ENCODE results near the gene SLC44A3. TPM values are rescaled to one million over a fixed set of nuclear protein-coding genes. Genes with fewer than 3 reads are reported as not detected.

SLC44A3 gene
- total RNA-seq, 6 experiments from 2014 or later, result 1.9 to 8.7 (median 7.4) TPM

DNA sequence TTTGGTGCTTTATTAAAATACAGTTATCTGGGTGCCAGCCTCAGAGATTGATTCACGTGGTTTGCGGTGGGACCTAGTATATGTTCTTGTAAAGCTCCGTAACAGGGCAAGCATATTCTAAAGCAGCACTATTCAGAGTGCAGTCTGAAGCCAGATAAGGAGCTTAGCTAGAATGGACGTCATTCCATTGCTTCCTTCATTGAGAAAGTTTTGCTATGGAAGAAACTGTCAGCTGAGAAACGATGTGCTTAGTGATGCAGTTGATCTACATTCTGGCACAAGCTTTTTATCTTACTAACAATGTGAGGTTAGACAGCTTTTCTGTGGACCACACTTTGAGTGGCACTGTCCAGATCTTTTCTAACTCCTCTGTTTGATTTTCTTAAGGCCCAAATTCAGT, 26.2 kb downstream of the SLC44A3 start:
- Histone ChIP-seq H3K27ac (no peak overlapping the region), H3K4me3 (no peak overlapping the region), H3K9me3 (no peaks in the 10 kb centered on the region), H3K27me3 (no peaks in the 10 kb centered on the region), H3K4me1 (no peaks in the 10 kb centered on the region), H3K36me3 (no peaks in the 10 kb centered on the region)
- intact Hi-C loops (cut with DNase I), result no loop called here
- WGBS (ENCODE audit: insufficient coverage, low coverage, low lambda C conversion rate, missing lambda C conversion rate), result 85% methylated on average over 5 of the region's 5 CpGs
- TF ChIP-seq, protein P1, sequence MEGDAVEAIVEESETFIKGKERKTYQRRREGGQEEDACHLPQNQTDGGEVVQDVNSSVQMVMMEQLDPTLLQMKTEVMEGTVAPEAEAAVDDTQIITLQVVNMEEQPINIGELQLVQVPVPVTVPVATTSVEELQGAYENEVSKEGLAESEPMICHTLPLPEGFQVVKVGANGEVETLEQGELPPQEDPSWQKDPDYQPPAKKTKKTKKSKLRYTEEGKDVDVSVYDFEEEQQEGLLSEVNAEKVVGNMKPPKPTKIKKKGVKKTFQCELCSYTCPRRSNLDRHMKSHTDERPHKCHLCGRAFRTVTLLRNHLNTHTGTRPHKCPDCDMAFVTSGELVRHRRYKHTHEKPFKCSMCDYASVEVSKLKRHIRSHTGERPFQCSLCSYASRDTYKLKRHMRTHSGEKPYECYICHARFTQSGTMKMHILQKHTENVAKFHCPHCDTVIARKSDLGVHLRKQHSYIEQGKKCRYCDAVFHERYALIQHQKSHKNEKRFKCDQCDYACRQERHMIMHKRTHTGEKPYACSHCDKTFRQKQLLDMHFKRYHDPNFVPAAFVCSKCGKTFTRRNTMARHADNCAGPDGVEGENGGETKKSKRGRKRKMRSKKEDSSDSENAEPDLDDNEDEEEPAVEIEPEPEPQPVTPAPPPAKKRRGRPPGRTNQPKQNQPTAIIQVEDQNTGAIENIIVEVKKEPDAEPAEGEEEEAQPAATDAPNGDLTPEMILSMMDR (IDR thresholded peaks at IDR 0.05), result no peak
- TF ChIP-seq POLR2A (IDR thresholded peaks at IDR 0.05), result no peak
- ATAC-seq (no peak), DNase-seq (no peak)

DNA sequence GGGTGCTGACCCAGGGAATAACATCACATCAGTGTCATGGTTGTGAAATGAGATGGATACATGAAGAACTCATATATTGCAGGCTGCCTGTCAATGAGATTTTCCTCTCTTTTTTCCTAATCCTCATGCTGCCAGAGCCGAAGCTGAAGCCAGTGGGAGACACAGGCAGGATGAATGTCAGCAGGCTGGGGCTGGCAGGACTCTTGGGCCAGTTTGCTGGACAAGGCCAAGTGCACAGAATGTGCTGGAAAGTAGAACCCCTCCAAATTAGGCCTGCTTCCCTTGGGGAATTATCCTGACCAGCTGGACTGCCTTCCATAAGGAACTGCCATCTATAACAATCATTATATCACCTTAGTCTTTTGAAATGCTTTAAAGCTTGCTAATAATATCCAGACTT, 31.4 kb downstream of the SLC44A3 start:
- Histone ChIP-seq H3K9me3 (no peaks in the 10 kb centered on the region), H3K27ac (no peak overlapping the region), H3K4me1 (no peaks in the 10 kb centered on the region), H3K27me3 (no peaks in the 10 kb centered on the region), H3K36me3 (no peaks in the 10 kb centered on the region), H3K4me3 (no peak overlapping the region)
- TF ChIP-seq POLR2A (IDR thresholded peaks at IDR 0.05), result no peak
- TF ChIP-seq, protein P1 (IDR thresholded peaks at IDR 0.05), result no peak
- ATAC-seq, result no peak
- intact Hi-C loops (cut with DNase I), result no loop called here
- 88% methylated on average over 1 of the region's 1 CpG for WGBS (ENCODE audit: insufficient coverage, low coverage, low lambda C conversion rate, missing lambda C conversion rate)
- no peak for DNase-seq

DNA sequence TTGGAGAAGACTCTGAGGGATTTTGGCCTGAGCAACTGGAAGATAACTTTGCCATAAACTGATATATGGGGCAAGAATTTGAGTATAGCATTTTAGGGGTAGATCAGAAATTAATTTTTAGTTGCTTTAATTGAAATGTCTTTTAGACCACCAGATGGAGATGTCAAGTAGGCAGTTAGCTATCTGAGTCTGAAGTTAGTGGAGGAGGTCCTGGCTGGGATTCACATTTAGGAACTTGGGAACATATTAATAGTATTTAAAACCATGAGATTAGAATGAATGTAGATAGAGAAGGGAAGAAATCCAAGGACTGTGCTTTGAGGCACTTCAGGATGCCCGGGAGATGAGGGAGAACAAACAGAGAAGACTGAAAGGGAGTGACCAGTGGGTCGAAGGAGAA, 32.6 kb downstream of the SLC44A3 start:
- ATAC-seq (no peak), DNase-seq (no peak)
- WGBS (ENCODE audit: insufficient coverage, low coverage, low lambda C conversion rate, missing lambda C conversion rate), result 52% methylated on average over 2 of the region's 2 CpGs
- intact Hi-C loops (cut with DNase I), result loop anchor here in 1 of 2 donors (2.0 kb wide), 1 partner anchor 190 kb away; no protein-coding TSS in a partner anchor
- H3K36me3 ChIP-seq, result no peaks in the 10 kb centered on the region
- H3K9me3 ChIP-seq, result no peaks in the 10 kb centered on the region
- no peak overlapping the region for H3K27ac ChIP-seq
- no peaks in the 10 kb centered on the region for H3K4me1 ChIP-seq
- H3K27me3 ChIP-seq, result no peaks in the 10 kb centered on the region
- TF ChIP-seq POLR2A (IDR thresholded peaks at IDR 0.05), result no peak
- no peak overlapping the region for H3K4me3 ChIP-seq

DNA sequence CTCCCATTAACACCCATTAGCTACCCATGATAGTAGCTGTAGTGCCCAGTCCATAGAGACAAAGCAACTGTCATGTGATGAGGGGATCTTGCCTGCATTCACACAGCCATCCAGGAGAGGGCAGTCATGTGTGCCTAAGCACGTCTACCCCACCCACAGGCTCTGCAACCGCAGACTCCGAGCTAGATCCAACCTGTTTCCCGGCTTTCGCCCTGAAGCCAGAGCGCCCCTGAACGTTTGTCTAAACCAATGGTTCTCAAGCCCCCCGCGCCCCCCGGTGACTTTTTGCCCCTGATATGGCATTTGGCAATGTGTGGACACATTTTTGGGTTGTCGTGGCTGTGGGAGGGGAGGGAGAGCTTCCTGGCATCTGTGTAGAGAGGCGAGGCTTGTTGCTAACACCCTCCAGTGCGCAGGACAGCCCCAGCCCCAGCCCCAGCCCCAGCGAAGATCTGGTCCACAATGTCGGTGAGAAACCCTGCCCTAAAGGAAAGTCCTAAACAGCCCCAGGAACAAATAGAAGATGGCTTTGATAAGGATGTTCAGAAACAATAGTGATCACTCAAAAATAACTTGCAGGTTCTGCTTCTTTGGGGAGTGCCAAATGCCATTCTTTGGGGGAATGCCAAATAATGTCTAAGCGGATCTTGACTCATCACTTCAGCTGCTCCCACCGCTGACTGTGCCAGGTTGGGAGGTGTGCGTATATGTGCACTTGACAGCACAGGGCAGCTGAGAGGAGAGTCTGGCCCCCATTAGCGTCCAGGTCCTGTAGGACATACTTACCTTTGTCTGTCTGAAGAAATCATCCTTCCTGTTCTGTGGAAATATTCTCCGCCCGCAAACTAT, 34.5 kb downstream of the SLC44A3 start:
- Histone ChIP-seq H3K4me1 (no peaks in the 10 kb centered on the region), H3K9me3 (no peaks in the 10 kb centered on the region), H3K4me3 (peak overlapping the region; percentile 22 to 38 (median 25)), H3K36me3 (no peaks in the 10 kb centered on the region), H3K27me3 (no peaks in the 10 kb centered on the region), H3K27ac (no peak overlapping the region)
- no peak for TF ChIP-seq POLR2A (IDR thresholded peaks at IDR 0.05)
- TF ChIP-seq, protein P1 (IDR thresholded peaks at IDR 0.05), result peak; percentile 90 to 95 (median 91)
- intact Hi-C loops (cut with DNase I), result no loop called here
- peak; percentile 84 to 88 (median 87) for DNase-seq
- ATAC-seq, result peak; percentile 99 to 100 (median 100)
- WGBS (ENCODE audit: insufficient coverage, low coverage, low lambda C conversion rate, missing lambda C conversion rate), result 15% methylated on average over 16 of the region's 21 CpGs

DNA sequence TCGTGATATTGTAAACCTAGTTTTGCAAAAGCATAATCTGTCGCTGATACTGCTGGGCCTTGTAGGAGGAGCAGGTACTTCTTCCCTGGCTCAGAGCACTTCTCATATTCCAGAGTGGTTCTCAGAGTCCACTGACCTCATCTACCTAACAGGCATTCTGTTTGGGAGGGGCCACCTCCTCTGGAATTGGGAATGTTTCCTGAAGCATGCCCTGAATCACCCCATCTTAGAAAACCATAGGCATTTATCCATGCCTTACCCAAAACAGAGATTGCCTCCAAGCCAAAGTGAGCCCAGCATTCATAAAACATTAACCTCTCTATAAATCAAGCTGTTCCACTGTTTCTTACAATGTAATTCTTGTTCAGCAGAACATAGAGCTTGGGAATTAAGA, 35.1 kb downstream of the SLC44A3 start:
- Histone ChIP-seq H3K9me3 (no peaks in the 10 kb centered on the region), H3K4me3 (no peak overlapping the region), H3K36me3 (no peaks in the 10 kb centered on the region), H3K27me3 (no peaks in the 10 kb centered on the region), H3K4me1 (no peaks in the 10 kb centered on the region), H3K27ac (no peak overlapping the region)
- WGBS (ENCODE audit: insufficient coverage, low coverage, low lambda C conversion rate, missing lambda C conversion rate), result 74% methylated on average over 2 of the region's 2 CpGs
- TF ChIP-seq, protein P1 (IDR thresholded peaks at IDR 0.05), result no peak
- no peak for TF ChIP-seq POLR2A (IDR thresholded peaks at IDR 0.05)
- intact Hi-C loops (cut with DNase I), result no loop called here
- no peak for ATAC-seq
- no peak for DNase-seq
